ENCODE data around the gene TNRC18. TPM values are rescaled to one million over a fixed set of nuclear protein-coding genes. Genes with fewer than 3 reads are reported as not detected.

Gene TNRC18
- total RNA-seq, 1 donor from 2014 or later = 57.2 TPM

- Mint-ChIP-seq H3K36me3 (ENCODE audit: low read depth) (no peaks in the 10 kb centered on the region), H3K9me3 (no peaks in the 10 kb centered on the region), H3K27ac (no peak overlapping the region), H3K27me3 (peaks cover 11% of the 10 kb centered on the region), H3K4me3 (no peak overlapping the region), H3K4me1 (peaks cover 9% of the 10 kb centered on the region)
- intact Hi-C loops (cut with micrococcal nuclease) = no loop called here
- POLR2A ChIA-PET = no interaction called here
- no peak for DNase-seq
- ATAC-seq (ENCODE audit: low read depth) = no peak
- CTCF ChIA-PET = no interaction called here
- no peak for TF ChIP-seq CTCF (IDR thresholded peaks at IDR 0.05)
Observed at GRCh38 chr7:5454485-5454884, 30.9 kb upstream of the TNRC18 start.

- Mint-ChIP-seq H3K4me1 (peaks cover 9% of the 10 kb centered on the region), H3K36me3 (ENCODE audit: low read depth) (no peaks in the 10 kb centered on the region), H3K4me3 (no peak overlapping the region), H3K9me3 (no peaks in the 10 kb centered on the region), H3K27me3 (peaks cover 11% of the 10 kb centered on the region), H3K27ac (no peak overlapping the region)
- intact Hi-C loops (cut with micrococcal nuclease) = no loop called here
- no peak for TF ChIP-seq CTCF (IDR thresholded peaks at IDR 0.05)
- ATAC-seq (ENCODE audit: low read depth) = no peak
- ChIA-PET POLR2A (no interaction called here), CTCF (no interaction called here)
- DNase-seq = no peak
Observed at GRCh38 chr7:5453566-5454075, 30.0 kb upstream of the TNRC18 start.

GRCh38 chr7:5452937-5453540 lies 29.4 kb upstream of the TNRC18 start:
- no peak overlapping the region for H3K27ac Mint-ChIP-seq
- H3K4me1 Mint-ChIP-seq = peaks cover 9% of the 10 kb centered on the region
- no peak for ATAC-seq (ENCODE audit: low read depth)
- no peaks in the 10 kb centered on the region for H3K9me3 Mint-ChIP-seq
- intact Hi-C loops (cut with micrococcal nuclease) = no loop called here
- no peak for TF ChIP-seq CTCF (IDR thresholded peaks at IDR 0.05)
- no peak overlapping the region for H3K4me3 Mint-ChIP-seq
- DNase-seq = no peak
- CTCF ChIA-PET = interaction anchor here (3.9 kb wide), 1 partner anchor 212 kb away, joined by 28 read pairs; no protein-coding TSS in a partner anchor
- POLR2A ChIA-PET = no interaction called here
- peaks cover 11% of the 10 kb centered on the region for H3K27me3 Mint-ChIP-seq
- no peaks in the 10 kb centered on the region for H3K36me3 Mint-ChIP-seq (ENCODE audit: low read depth)

DNA sequence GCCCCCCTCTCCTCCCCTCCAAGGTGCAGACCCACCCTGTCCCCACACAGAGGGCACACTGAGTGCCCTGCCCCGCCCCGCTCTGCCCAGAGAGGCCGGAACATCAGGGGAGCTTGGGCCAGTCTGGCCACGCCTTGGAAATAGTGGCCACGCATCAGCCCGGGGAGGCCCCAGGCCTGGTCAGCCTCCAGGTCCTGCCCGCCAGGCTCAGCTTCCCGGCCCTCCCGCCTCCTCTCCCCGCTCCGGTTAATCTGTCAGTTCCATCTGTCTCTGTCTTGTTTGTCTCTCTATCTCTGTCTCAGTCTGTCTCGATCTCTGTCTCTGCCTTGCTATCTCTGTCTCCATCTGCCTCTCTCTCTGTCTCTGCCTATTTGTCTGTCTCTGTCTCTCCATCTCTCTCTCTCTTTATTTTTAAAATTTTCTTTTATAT lies 28.9 kb upstream of the TNRC18 start:
- Mint-ChIP-seq H3K9me3 (no peaks in the 10 kb centered on the region), H3K36me3 (ENCODE audit: low read depth) (no peaks in the 10 kb centered on the region), H3K27me3 (peaks cover 11% of the 10 kb centered on the region), H3K4me3 (no peak overlapping the region), H3K4me1 (peaks cover 4% of the 10 kb centered on the region), H3K27ac (no peak overlapping the region)
- intact Hi-C loops (cut with micrococcal nuclease) = no loop called here
- TF ChIP-seq CTCF (IDR thresholded peaks at IDR 0.05) = no peak
- DNase-seq = no peak
- CTCF ChIA-PET = interaction anchor here (3.9 kb wide), 1 partner anchor 212 kb away, joined by 28 read pairs; no protein-coding TSS in a partner anchor
- POLR2A ChIA-PET = no interaction called here
- no peak for ATAC-seq (ENCODE audit: low read depth)

DNA sequence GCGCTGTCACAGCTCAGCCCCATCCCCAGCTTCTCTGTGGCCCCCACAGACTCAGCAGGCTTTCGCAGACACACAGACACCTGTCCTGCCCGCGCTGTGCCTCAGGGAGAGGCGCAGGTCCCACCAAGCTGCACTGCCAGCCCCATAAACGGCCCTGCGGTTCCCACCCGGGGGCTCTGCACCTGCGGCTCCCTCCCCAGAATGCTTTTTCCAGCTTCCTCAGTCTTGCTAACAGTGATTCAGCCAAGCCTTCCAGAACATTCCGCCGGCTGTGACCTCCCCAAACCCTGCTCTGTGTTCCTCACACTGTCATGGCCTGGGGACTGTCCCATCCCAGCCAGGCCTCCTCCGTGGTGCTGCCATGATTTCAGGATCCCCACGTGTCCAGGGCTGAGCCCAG lies 27.8 kb upstream of the TNRC18 start:
- no peaks in the 10 kb centered on the region for H3K36me3 Mint-ChIP-seq (ENCODE audit: low read depth)
- H3K27me3 Mint-ChIP-seq = peaks cover 8% of the 10 kb centered on the region
- H3K9me3 Mint-ChIP-seq = no peaks in the 10 kb centered on the region
- ChIA-PET CTCF (interaction anchor here (1.1 to 3.9 kb wide), 6 partner anchors 16 to 658 kb away, joined by 3 to 28 read pairs (median 4); no protein-coding TSS in a partner anchor), POLR2A (interaction anchor here (1.4 kb wide), 1 partner anchor 55 kb away, joined by 10 read pairs; no protein-coding TSS in a partner anchor)
- no peak overlapping the region for H3K27ac Mint-ChIP-seq
- intact Hi-C loops (cut with micrococcal nuclease) = no loop called here
- DNase-seq = no peak
- H3K4me3 Mint-ChIP-seq = no peak overlapping the region
- no peak for ATAC-seq (ENCODE audit: low read depth)
- peaks cover 2% of the 10 kb centered on the region for H3K4me1 Mint-ChIP-seq
- TF ChIP-seq CTCF (IDR thresholded peaks at IDR 0.05) = no peak

All from activated B cell treated with CpG ODN at 0.5 μM for 24 hours (primary cell).